Stimulated activated CD4-positive, alpha-beta T cell treated with anti-CD3 and anti-CD28 coated beads, Interleukin-4, amount 100 ng/mL, for 1 hour (primary cell): ENCODE results near the gene LST1.
A peak's percentile ranks its signal among the peaks of the same experiment; 100 is the strongest.

Experiments
- DNase-seq: peaks from one replicate; pipeline ENCODE4 v3.0.0-alpha.2; 2020

LST1 gene

DNA sequence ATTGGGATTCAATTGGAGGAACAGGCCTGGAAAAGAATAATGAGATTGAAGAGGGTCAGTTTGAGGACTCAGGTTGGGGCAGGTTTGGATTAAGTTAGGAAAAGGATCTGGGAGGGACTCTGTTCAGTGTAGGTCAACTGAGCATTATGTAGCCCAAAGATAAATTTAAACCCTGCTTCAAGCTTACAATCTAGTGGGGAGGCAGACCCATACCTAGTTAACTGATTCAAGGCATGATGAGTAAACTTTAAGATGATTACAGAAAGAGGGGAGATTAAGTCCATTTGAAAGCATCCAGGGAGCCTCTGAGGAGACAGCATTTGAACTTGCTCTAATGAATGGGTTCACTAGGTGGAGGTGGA, 25.4 kb upstream of the LST1 start:
- DNase-seq = no peak

DNA sequence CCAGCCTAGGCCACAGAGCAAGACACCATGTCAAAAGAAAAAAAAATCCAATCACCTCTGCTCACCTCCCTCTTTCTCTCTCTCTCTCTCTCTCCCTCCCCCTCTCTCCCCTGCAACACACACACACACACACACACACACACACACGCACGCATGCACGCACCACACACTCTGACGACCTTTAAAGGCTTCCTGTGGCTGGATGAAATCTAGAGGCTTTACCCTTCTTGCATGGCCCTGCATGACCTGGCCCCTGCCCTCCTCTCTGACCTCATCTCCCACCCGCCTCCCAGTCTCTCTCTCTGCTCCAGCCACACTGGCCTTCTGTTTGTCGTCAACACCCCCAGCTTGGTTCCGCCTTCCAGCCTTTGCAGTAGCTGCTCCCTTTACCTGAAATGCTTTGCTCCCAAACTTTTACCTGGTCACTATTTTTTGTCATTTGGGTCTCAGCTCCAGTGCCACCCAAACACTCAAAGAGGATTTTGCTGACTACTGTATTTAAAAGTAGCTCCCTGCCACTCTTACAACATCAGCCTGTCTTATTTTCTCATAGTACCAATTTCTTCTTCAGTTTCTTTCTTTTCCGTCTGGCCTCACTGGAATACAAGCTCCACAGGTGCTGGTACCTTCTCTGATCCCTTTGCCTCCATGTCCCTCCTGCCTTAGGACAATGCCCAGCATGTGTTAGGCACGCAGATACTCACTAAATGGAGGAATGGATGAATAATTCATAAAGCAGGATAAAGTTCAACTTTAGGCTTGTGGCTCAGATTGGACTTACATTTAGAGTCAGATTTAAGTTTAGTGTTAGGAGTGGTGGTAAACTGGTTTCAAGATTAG, 18.3 kb upstream of the LST1 start:
- no peak for DNase-seq

DNA sequence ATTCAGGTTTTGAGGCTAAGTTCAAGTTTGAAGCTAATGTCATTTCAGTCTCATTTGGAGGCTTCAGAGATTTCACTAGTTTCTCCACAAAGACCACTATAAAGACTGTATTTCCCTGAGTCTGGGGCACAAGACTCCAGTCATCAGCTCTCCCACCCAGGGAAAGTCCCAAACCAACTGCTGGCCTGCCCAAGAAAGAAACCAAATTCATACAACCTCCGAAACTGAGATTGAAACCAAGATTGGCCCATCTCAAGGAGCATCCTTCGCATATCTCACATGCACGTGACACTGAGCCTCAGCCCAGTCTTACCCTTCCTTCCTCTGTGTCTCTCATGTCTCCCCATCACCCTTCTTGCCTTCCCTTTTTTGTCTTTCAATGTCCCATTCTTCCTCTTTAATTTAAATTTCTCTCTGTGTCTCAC, 17.5 kb upstream of the LST1 start:
- DNase-seq = peak; percentile 62

DNA sequence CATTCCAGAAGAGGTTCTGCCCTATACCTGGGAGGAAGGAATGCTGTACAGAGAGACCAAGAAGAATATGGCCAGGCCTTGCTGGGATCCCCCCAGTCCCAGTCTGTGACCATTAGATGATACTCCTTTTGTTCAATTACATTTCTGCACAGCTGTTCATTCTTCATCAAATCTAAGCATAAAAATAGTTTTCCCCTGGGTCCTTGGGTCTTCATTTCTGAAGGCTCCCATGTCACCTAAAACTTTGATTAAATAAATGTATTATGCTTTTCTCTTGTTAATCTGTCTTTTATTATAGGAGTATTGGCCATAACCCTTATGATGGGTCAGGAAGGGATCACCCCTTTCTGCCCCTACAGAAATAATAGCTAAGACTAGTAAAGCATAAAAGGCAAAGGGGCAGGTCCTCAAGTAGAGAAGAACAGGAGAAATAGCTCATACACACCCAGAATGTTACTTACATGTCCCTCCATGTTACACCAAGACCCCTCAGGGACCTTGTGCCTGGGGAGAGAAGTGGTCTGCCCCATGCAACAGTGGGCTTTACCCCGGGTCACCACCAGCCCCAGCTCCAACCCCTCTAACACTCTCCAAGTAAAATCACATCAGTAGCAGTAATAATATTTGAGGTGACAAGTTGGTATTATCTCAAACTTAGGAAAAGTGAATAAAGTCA, 16.1 kb upstream of the LST1 start:
- DNase-seq = no peak

DNA sequence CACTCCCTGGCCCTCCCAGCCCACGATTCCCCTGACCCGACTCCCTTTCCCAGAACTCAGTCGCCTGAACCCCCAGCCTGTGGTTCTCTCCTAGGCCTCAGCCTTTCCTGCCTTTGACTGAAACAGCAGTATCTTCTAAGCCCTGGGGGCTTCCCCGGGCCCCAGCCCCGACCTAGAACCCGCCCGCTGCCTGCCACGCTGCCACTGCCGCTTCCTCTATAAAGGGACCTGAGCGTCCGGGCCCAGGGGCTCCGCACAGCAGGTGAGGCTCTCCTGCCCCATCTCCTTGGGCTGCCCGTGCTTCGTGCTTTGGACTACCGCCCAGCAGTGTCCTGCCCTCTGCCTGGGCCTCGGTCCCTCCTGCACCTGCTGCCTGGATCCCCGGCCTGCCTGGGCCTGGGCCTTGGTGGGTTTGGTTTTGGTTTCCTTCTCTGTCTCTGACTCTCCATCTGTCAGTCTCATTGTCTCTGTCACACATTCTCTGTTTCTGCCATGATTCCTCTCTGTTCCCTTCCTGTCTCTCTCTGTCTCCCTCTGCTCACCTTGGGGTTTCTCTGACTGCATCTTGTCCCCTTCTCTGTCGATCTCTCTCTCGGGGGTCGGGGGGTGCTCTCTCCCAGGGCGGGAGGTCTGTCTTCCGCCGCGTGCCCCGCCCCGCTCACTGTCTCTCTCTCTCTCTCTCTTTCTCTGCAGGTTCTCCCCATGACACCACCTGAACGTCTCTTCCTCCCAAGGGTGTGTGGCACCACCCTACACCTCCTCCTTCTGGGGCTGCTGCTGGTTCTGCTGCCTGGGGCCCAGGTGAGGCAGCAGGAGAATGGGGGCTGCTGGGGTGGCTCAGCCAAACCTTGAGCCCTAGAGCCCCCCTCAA, 13.8 kb upstream of the LST1 start, which contains the start of gene LTA:
TSS of gene LTA (plus strand) at position 249 of the 871 bp plus-strand sequence. CDS start at position 703, 454 bp downstream.
- peak; percentile 80 for DNase-seq

DNA sequence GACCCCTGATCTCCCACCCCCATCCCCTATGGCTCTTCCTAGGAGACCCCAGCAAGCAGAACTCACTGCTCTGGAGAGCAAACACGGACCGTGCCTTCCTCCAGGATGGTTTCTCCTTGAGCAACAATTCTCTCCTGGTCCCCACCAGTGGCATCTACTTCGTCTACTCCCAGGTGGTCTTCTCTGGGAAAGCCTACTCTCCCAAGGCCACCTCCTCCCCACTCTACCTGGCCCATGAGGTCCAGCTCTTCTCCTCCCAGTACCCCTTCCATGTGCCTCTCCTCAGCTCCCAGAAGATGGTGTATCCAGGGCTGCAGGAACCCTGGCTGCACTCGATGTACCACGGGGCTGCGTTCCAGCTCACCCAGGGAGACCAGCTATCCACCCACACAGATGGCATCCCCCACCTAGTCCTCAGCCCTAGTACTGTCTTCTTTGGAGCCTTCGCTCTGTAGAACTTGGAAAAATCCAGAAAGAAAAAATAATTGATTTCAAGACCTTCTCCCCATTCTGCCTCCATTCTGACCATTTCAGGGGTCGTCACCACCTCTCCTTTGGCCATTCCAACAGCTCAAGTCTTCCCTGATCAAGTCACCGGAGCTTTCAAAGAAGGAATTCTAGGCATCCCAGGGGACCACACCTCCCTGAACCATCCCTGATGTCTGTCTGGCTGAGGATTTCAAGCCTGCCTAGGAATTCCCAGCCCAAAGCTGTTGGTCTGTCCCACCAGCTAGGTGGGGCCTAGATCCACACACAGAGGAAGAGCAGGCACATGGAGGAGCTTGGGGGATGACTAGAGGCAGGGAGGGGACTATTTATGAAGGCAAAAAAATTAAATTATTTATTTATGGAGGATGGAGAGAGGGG, 12.6 kb upstream of the LST1 start:
- DNase-seq = no peak

DNA sequence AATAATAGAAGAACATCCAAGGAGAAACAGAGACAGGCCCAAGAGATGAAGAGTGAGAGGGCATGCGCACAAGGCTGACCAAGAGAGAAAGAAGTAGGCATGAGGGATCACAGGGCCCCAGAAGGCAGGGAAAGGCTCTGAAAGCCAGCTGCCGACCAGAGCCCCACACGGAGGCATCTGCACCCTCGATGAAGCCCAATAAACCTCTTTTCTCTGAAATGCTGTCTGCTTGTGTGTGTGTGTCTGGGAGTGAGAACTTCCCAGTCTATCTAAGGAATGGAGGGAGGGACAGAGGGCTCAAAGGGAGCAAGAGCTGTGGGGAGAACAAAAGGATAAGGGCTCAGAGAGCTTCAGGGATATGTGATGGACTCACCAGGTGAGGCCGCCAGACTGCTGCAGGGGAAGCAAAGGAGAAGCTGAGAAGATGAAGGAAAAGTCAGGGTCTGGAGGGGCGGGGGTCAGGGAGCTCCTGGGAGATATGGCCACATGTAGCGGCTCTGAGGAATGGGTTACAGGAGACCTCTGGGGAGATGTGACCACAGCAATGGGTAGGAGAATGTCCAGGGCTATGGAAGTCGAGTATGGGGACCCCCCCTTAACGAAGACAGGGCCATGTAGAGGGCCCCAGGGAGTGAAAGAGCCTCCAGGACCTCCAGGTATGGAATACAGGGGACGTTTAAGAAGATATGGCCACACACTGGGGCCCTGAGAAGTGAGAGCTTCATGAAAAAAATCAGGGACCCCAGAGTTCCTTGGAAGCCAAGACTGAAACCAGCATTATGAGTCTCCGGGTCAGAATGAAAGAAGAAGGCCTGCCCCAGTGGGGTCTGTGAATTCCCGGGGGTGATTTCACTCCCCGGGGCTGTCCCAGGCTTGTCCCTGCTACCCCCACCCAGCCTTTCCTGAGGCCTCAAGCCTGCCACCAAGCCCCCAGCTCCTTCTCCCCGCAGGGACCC, 11.7 kb upstream of the LST1 start:
- peak; percentile 53 for DNase-seq

DNA sequence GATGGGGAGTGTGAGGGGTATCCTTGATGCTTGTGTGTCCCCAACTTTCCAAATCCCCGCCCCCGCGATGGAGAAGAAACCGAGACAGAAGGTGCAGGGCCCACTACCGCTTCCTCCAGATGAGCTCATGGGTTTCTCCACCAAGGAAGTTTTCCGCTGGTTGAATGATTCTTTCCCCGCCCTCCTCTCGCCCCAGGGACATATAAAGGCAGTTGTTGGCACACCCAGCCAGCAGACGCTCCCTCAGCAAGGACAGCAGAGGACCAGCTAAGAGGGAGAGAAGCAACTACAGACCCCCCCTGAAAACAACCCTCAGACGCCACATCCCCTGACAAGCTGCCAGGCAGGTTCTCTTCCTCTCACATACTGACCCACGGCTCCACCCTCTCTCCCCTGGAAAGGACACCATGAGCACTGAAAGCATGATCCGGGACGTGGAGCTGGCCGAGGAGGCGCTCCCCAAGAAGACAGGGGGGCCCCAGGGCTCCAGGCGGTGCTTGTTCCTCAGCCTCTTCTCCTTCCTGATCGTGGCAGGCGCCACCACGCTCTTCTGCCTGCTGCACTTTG, 10.7 kb upstream of the LST1 start, which contains the start of gene TNF:
TSS of gene TNF (plus strand) at position 231 of the 567 bp plus-strand sequence. CDS start at position 408, 177 bp downstream.
- DNase-seq = peak; percentile 77

DNA sequence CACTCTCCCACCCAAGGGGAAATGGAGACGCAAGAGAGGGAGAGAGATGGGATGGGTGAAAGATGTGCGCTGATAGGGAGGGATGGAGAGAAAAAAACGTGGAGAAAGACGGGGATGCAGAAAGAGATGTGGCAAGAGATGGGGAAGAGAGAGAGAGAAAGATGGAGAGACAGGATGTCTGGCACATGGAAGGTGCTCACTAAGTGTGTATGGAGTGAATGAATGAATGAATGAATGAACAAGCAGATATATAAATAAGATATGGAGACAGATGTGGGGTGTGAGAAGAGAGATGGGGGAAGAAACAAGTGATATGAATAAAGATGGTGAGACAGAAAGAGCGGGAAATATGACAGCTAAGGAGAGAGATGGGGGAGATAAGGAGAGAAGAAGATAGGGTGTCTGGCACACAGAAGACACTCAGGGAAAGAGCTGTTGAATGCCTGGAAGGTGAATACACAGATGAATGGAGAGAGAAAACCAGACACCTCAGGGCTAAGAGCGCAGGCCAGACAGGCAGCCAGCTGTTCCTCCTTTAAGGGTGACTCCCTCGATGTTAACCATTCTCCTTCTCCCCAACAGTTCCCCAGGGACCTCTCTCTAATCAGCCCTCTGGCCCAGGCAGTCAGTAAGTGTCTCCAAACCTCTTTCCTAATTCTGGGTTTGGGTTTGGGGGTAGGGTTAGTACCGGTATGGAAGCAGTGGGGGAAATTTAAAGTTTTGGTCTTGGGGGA, 10.0 kb upstream of the LST1 start:
- DNase-seq = no peak

DNA sequence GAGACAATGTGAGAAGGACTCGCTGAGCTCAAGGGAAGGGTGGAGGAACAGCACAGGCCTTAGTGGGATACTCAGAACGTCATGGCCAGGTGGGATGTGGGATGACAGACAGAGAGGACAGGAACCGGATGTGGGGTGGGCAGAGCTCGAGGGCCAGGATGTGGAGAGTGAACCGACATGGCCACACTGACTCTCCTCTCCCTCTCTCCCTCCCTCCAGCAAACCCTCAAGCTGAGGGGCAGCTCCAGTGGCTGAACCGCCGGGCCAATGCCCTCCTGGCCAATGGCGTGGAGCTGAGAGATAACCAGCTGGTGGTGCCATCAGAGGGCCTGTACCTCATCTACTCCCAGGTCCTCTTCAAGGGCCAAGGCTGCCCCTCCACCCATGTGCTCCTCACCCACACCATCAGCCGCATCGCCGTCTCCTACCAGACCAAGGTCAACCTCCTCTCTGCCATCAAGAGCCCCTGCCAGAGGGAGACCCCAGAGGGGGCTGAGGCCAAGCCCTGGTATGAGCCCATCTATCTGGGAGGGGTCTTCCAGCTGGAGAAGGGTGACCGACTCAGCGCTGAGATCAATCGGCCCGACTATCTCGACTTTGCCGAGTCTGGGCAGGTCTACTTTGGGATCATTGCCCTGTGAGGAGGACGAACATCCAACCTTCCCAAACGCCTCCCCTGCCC, 9.0 kb upstream of the LST1 start:
- peak; percentile 46 for DNase-seq

DNA sequence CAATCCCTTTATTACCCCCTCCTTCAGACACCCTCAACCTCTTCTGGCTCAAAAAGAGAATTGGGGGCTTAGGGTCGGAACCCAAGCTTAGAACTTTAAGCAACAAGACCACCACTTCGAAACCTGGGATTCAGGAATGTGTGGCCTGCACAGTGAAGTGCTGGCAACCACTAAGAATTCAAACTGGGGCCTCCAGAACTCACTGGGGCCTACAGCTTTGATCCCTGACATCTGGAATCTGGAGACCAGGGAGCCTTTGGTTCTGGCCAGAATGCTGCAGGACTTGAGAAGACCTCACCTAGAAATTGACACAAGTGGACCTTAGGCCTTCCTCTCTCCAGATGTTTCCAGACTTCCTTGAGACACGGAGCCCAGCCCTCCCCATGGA, 8.5 kb upstream of the LST1 start:
- DNase-seq = no peak

DNA sequence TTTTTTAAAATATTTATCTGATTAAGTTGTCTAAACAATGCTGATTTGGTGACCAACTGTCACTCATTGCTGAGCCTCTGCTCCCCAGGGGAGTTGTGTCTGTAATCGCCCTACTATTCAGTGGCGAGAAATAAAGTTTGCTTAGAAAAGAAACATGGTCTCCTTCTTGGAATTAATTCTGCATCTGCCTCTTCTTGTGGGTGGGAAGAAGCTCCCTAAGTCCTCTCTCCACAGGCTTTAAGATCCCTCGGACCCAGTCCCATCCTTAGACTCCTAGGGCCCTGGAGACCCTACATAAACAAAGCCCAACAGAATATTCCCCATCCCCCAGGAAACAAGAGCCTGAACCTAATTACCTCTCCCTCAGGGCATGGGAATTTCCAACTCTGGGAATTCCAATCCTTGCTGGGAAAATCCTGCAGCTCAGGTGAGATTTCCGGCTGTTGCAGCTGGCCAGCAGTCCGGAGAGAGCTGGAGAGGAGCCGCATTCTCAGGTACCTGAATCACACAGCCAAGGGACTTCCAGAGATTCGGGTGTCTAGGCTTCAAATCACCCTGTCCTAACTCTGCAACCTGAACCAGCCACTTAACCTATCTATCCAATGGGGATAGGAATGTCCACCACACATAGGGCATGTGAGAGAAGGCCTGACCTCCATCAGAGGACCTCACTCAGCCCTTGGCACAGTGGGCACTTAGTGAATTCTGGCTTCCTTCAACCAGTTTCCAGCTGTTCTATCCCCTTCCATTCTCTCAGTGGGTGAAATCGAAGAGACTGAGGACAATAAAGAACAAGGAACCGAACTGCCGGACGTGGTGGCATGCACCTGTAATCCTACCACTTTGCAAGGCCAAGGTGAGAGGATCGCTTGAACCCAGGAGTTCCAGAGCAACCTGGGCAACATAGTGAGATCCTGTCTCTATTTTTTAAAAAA, 7.6 kb upstream of the LST1 start:
- no peak for DNase-seq

DNA sequence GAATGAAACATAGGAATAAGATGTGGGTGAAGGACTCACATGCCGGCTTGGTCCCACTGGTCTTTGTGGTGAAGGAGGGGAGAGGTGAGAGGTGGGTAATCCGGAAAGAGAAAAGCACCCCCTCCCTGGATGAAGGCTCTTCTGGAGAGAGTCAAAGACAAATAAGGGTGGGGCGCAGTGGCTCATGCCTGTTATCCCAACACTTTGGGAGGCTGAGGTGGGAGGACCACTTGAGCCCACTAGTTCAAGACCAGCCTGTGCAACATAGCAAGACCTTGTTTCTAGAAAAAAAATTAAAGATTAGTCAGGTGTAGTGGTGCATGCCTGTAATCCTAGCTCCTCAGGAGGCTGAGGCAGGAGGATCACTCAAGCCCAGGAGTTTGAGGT, 7.0 kb upstream of the LST1 start:
- no peak for DNase-seq

DNA sequence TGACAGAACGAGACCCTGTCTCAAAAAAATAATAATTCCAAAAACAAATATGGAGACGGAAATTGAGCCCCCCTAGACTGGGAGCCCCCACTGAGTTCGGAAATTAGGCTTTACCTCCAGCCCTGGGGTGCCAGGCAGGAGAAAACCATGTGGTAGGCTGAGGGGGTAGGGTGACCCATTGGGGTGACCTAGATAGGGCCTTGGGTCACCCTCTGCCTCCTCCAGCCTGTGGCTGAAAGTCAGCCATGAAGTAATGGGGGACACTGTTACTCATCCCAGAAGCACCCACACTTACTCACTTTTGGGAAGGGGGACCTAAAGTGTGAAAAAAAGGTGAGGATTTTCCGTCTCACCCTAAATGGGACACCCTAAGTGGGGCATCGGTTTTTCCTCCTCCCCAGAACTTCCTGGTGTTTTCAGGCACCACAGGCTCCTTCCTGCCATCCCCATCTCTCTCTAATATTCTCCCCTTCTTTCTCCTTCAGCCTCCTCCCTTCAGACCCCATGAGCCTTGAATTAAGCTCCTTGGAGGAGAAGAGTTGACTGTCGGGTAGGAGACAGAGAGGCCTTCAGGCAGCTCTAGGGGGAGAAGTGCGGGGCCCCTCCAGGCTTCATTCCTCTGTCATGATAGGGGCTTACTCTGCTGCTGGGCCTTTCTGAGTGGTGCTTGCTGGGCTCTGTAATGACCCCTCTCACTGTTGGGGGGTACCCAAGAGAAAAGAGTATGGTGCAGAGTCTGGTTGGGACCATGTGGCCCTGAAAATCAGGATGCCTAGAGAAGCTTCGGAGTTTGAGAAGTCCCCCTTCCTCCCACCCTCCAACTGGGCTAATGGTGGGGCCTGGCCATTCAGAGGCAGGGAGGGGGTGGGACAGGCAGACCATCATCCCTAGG, 6.3 kb upstream of the LST1 start:
- DNase-seq = no peak

DNA sequence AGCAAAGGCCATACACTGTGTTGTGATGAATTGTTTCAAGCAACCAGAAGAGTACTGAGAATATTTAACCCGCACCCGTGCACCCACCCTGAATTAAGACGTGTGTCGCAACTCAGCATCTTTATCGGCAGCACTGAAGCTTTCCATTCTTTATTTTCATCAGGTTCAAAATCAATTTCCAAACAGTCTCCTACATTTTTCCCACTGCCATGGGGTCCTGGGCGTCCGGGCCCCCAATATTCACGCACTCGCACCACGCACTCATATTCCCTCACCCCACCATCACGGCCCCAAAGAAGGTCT, 5.7 kb upstream of the LST1 start:
- DNase-seq = no peak

DNA sequence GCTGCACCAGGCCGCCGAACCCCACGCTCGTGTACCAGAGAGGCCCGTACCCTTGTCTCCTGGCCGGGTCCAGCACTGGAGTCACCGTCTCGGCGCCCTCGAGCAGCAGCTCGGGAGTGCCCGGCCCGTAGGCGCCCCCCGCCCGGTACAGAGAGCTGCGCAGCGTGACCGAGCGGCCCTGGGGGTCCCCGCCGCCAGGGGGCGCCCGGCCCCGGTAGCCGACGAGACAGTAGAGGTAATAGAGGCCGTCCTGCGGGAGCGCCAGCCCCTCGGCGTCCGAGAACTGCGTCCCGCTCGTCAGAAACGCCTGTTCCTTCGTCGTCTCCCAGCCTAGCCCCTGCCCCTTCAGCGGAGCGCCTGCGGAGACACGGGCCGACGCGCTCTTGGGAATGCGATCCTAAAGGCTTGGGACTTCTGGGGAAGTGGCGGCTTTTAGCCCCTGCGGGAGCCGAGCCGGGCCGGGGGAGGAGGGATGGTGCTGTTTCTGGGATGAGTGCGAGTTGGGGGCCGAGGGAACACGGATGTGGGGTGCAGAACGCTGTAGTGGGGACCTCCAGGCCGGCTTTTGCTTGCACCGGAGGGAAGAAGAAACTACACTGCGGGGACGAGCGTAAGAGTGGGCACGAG, 5.2 kb upstream of the LST1 start:
- DNase-seq = peak; percentile 92
